Measurements from ENCODE around the gene EXOC3.

DNA sequence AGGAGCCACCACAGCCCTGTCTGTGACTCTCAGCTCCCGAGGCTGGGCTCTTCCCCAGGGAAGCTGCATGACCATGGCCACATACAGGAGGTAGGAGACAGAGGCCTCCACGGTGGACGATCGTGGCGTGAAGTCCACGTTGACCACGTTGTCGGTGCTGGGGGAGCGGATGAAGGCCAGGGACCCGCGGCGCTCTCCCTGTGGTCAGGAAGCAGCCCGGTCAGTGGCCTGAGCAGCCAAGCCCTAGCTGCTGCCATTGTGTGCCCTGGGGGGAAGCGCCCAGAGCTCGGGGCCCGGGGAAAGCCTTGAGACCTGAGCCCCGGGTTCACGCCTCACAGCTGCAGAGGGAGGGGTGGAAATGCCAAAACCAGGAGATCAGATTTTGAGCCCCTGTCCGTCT, 34.3 kb downstream of the EXOC3 start:
- TF ChIP-seq CTCF (conservative IDR thresholded peaks at IDR 0.05; ENCODE audit: low read length) (no peak), EZH2phosphoT487 (IDR thresholded peaks at IDR 0.05; ENCODE audit: borderline replicate concordance) (no peak)
